HG03521 (cell line): Measurements from ENCODE around the gene KRT77.

ENCODE experiments used
- ATAC-seq: cut with Tn5 transposase; IDR thresholded peaks from one replicate; pipeline ENCODE4 v1.9.1; 2021; ENCODE audit warnings: mild to moderate bottlenecking, moderate library complexity; ENCODE audit not compliant: unreplicated experiment

Gene KRT77

GRCh38 chr12:52659395-52659794 lies 43.9 kb downstream of the KRT77 start:
- no peak for ATAC-seq

- no peak for ATAC-seq
Measured at GRCh38 chr12:52658196-52658595, 45.1 kb downstream of the KRT77 start.

GRCh38 chr12:52657250-52657902 lies 45.9 kb downstream of the KRT77 start:
- no peak for ATAC-seq

- no peak for ATAC-seq
Measured at GRCh38 chr12:52656616-52657015, 46.7 kb downstream of the KRT77 start.

- no peak for ATAC-seq
Measured at GRCh38 chr12:52655720-52656124, 47.6 kb downstream of the KRT77 start.

- ATAC-seq, result no peak
Measured at GRCh38 chr12:52655251-52655650, 48.1 kb downstream of the KRT77 start.

DNA sequence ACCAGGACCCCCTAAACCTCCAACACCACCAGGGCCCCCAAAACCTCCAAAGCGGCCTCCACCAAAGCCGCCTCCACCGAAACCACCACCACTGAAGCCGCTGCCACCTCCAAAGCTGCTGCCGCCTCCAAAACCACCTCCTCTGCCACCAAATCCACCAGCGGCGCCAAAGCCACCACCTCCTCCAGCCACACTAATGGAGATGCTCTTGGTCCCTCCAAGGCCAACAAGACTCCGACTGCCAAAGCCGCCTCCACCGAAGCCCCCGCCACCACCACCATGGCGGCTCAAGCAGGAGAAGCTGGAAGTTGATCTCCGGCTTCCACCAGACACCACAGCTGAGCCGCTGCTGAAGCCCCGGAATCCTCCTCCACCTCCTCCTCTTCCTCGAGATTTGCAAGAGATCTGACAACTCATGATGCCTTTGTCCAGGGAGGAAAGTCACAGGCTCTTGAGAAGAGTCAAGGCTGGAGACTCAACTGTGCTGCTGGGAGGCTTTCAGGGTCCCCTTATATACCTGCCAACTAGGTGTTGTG lies 51.5 kb downstream of the KRT77 start, which contains the start of gene KRT2:
Gene KRT2, minus strand, starts transcription at position 486 of the 536 bp plus-strand sequence. Its CDS starts 69 bp downstream, at position 417.
- no peak for ATAC-seq

- ATAC-seq, result no peak
Measured at GRCh38 chr12:52650520-52651081, 52.7 kb downstream of the KRT77 start.

DNA sequence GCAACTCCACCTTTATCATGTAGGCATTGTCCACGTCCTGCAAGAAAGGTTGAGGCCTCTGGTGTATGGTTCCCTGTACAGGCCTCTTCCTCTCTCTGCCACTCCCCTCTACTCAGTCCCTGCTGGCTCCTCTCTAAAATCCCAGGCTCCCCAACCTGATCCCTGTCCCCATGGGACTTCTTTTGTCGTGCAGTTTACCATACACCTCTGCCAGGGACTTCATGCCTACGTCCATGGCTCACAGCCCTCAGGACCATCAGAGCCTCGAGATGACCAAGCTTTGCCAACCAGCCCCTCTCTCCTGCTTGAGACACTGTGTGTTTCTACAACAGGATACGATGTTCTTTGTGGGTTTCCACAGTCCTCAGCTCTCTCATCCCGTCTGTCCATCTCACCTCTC lies 54.3 kb downstream of the KRT77 start:
- ATAC-seq, result no peak

DNA sequence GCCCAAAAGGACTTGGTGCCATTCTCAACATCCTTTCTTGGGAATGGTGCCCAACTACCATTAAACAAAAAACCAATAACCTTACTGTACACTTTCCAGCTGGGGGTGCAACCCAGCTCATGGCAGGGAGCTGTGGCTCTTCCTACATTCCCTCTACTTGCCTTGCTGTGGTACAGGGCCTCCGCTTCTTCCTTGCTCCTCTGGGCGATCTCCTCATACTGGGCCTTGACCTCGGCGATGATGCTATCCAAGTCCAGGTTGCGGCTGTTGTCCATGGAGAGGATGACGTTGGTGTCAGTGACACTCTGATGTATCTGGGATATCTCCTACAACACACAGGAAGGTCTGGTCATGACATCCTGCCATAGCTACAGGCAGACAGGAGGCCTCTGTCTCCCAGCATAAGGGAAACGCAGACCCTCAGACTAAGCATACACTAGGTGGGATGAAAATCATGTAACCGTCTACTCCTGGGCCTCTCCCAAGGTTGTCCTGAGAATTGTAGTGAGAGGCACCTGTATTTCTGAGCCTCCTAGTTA lies 55.2 kb downstream of the KRT77 start:
- ATAC-seq, result no peak

DNA sequence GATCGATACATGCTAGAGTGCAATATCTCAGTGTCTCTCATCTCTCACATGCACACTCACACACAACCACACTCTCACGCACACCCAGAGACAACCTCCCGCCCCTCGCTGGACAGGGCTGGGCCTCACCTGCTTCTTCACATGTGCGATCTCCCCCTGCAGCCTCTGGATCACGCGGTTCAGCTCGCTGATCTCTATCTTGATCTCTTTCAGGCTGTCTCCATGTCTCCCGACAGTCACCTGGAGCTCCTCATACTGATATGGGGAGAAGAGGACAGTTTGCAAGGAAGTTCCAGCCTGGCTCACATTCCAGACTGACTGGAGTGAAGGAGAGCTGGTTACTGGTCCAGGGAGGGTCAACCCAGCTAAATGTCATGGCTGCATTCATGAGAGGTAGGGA lies 55.7 kb downstream of the KRT77 start:
- no peak for ATAC-seq

GRCh38 chr12:52646613-52647012 lies 56.7 kb downstream of the KRT77 start:
- ATAC-seq, result no peak

DNA sequence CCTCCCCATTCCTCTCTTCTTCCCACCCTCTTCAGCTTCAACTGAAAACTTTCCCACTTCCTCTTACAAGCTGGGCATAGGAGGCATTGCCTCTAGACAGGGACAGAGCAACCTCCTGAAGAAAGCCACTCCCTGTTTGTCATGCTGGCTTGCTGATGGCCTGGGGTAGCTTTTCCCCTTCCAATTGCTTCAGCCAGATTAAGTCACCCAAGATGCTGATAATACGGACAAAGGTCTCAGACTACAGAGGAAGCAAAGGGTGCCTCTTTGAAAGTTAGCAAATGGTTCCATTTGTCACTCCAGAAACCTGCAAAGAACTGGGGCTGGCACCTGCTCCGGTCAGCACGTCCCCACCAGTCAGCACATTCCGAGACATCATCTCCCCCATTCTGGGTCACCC lies 57.3 kb downstream of the KRT77 start:
- no peak for ATAC-seq

DNA sequence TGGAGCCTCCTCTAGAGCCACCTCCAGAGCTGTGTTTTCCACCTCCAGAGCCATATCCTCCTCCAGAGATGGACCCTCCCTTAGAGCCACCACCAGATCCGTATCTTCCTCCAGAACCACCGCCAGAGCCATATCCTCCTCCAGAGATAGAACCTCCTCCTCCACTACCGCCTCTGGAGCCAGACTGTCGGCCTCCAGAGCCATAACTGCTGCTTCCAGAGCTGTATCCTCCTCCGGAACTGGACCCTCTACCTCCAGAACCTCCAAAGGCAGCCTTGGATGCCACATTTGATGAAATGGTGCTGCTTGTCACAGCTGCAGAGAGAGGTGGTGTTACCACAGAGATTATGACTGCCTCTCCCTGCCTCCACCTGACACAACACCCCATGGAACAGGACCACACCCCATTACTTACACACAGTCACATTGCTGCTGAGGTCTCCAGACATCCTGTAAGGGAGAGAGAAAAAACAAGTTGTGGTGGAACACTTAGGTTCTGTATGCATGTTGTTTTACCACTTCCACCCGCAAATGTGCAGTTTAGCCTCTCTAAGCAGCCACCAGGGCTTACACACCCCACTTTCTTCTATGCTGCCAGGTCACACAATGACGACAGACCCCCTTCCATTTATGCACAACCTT lies 58.1 kb downstream of the KRT77 start:
- no peak for ATAC-seq

- no peak for ATAC-seq
Measured at GRCh38 chr12:52644078-52644415, 59.3 kb downstream of the KRT77 start.

GRCh38 chr12:52643233-52644077 lies 59.9 kb downstream of the KRT77 start:
- no peak for ATAC-seq

- ATAC-seq, result no peak
Measured at GRCh38 chr12:52641468-52641867, 61.9 kb downstream of the KRT77 start.
